Measurements from ENCODE around the gene MINDY2.
"Not testable (repeated sequence)": the region's sequence is repeated elsewhere in the genome, so short reads cannot be mapped to it uniquely, and the experiment has no call there.

The MINDY2 gene

GRCh38 chr15:58752716-58753115, 18.4 kb upstream of the MINDY2 start:
- no peak for DNase-seq

GRCh38 chr15:58755350-58755749, 15.8 kb upstream of the MINDY2 start:
- DNase-seq: no peak

GRCh38 chr15:58755956-58756355, 15.1 kb upstream of the MINDY2 start:
- no peak for DNase-seq

- DNase-seq: peak; percentile 39 to 51
These were observed 13.0 kb upstream of the MINDY2 start for GRCh38 chr15:58758141-58758540.

DNA sequence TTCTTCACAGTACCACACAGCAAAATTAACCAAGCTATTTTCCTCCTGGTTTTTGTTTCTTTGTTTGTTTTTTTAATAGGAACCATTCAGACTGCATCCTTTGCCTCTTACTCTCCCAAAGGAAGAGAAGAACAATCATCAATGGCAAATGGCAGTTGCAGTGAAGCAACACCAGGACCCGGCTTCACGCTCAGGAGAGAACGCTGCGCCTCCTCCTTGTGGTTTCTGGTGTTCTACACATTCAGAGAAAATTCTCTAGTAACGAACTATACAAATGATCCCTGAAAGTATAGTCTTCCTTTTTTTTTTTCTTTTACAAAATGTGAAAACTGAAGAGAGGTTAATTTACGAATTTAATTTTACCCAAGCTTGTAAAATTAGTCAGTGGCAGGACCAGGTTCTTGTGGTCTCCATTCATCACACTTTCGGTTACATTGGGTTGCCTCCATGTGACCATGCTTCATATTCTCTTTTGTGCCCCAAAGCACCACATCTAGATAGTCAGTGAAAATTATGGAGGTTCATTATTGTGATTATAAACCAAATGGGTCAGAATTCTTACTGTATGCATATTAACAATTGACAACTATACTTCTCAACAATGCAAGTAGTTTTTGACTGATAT, 10.6 kb upstream of the MINDY2 start:
- no peak for DNase-seq

GRCh38 chr15:58761010-58761388, 10.1 kb upstream of the MINDY2 start:
- no peak for DNase-seq

GRCh38 chr15:58762285-58762684, 8.8 kb upstream of the MINDY2 start:
- DNase-seq: peak in 1 of 2 donors; percentile 7

DNA sequence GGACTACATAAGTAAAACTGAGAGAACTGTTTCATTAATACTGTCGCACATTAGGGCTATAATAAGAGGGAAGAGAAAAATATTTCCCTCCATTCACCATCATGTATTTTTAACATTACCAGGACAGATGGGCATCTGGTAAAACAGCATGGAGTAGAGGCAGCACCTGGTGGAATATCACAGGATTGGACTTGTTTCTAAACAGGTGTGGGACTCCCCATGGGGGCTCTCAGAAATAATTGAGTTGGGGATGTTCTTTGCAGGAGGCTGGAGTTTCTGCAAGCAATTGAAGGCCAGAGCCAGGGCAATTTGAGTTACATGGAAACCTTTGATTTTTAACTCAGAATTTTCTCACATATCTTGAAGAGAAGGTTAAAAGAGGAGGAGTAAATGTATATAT, 8.4 kb upstream of the MINDY2 start:
- no peak for DNase-seq

DNA sequence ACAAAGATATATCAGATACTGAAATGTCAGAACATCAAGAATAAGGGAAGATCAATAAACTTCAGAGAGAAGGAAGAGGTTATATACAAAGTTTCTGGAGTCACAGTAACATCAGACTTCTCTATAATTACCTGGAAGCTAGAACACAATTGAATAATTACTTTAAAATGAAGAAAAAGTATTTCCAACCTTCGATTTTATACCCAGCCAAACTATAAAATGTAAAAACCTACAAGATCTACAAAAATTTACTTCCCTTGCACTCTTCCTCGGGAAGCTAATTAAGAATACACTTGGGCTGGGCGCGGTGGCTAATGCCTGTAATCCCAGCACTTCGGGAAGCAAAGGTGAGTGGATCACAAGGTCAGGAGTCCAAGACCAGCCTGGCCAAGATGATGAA, 6.6 kb upstream of the MINDY2 start:
- DNase-seq: no peak

GRCh38 chr15:58766290-58766689, 4.8 kb upstream of the MINDY2 start:
- DNase-seq: no peak

- not testable (repeated sequence) for DNase-seq
These were observed 2.5 kb upstream of the MINDY2 start for GRCh38 chr15:58768601-58769004.

DNA sequence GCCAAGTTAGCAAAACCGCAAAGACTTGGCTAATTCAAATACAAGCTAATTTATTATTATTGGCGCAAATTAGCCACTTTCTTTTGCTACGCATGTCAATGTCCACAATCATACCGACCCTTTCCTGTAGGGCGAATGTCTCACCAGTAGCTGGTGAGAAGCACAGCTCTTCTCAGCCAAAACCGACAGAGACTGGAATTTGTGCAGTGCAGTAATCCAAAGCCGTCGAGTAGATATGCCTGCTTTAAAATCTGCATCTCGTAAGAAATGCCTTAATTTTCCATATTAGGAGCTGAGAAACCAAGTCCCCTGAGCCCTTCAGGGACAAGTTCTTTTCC, 614 bp upstream of the MINDY2 start:
- no peak for DNase-seq

- DNase-seq: peak in 1 of 2 donors; percentile 3
These were observed 634 bp downstream of the MINDY2 start for GRCh38 chr15:58771621-58772250.

DNA sequence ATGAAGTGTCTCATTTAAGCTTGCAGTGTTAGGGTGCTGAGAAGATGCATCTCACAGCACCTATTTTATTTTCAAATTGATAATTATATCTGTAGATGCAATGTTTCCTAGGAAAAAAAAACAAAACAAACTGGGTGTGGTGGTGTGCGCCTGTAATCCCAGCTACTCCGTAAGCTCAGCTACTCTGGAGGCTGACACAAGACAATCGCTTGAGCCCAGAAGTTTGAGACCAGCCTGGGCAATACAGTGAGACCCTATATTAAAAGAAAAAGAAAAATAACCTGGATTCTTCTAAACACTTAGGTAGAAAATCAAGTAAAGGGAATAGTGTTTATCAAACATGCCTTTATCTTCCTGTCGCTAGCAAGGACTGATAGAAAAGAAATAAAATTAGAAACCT, 1.9 kb downstream of the MINDY2 start:
- no peak for DNase-seq

GRCh38 chr15:58775402-58775801, 4.3 kb downstream of the MINDY2 start:
- DNase-seq: no peak

- no peak for DNase-seq
These were observed 6.0 kb downstream of the MINDY2 start for GRCh38 chr15:58777107-58777506.

DNA sequence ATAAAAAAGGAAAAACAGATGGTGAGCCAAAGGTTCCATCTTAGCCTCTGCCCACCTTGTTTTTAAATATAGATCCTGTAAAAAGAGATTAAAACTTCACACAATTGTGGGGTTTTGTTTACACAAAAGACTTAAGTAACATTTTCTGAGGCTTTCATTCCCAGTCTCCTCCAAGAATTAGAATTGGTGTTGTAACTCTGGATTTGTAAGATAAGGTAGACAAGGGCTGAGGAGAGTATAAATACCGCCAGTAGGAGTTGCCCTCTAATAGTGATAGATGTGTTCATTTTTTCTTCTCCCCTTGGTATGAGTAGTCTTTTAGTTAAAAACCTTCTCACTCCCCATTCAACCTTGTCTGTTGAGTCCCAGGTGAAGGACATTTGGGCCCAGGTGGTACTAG, 8.5 kb downstream of the MINDY2 start:
- DNase-seq: no peak

DNA sequence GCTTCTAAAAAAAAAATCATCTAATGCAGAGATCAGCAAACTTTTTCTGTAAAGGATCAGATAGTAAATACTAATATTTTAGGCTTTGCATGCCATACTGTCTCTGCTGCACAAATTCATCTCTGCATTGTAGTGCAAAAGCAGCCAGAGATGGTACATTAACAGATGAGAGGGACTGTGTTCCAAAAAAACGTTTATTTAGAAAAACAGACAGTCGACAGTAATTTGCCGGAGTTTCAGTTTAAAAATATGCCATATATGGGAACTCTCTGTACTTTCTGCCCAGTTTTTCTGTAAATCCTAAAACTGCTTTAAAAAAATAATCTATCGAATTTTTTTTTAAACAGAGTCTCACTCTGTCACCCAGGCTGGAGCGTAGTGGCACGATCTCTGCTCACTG, 14.3 kb downstream of the MINDY2 start:
- DNase-seq: no peak

GRCh38 chr15:58788056-58788710, 17.1 kb downstream of the MINDY2 start:
- DNase-seq: no peak

- DNase-seq: no peak
These were observed 22.8 kb downstream of the MINDY2 start for GRCh38 chr15:58793862-58794261.

GRCh38 chr15:58795825-58796224, 24.7 kb downstream of the MINDY2 start:
- no peak for DNase-seq

DNA sequence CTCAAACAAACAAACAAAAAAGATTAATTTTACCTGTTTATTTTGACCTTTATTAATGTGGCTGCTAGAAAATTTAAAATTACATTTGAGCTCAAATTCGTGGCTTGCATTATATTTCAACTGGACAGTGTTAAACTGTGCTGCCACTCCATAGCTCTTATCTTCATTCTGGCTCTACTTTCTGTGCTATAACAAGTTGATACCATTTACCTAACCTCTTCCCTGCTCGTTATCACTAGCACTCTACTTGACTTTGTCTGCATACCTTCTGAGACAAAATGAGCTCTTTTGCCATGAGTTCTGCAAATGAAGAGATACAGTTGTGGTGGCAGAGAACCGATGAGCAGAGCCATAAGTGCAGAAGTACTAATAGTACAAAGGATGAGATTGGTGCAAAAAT, 26.4 kb downstream of the MINDY2 start:
- DNase-seq: no peak

DNA sequence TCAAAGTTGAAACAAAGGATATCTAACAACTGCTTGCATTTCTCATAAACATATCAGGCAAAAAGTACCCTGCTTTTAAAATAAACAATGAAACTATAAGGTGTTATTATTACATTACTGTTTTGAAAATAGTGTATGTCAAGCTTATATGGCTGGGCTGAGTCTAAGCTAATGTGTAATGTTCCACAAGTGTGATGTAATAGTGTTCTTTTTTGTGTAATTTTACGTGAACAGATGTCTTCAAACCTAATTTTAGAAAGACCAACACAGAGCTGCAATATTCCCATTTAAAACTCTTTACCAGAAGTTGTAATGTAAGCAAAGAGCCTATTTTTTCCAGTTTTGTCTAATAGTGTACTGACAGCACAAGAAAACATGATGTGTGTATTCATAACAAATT, 34.0 kb downstream of the MINDY2 start:
- peak in 1 of 2 donors; percentile 40 for DNase-seq

DNA sequence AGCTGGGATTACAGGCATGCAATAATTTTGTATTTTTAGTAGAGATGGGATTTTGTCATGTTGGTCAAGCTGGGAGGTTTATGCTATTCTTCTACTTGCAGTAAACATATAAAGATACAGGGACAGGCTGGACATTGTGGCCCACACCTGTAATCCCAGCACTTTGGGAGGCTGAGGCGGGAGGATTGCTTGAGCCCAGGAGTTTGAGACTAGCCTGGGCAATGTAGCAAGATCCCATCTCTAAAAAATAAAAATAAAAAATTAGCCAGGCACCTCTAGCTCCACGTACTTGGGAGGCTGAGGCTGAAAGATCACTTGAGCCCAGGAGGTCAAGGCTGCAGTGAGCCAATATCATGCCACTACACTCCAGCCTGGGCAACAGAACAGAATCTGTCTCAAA, 52.2 kb downstream of the MINDY2 start:
- DNase-seq: not testable (repeated sequence)

Data from inflammatory macrophage (primary cell).